ENCODE results near the gene YTHDC1.

YTHDC1 gene

GRCh38 chr4:68287704-68288392 lies 62.0 kb downstream of the YTHDC1 start:
- DNase-seq, result no peak

- DNase-seq, result no peak
Observed at GRCh38 chr4:68283714-68284113, 66.2 kb downstream of the YTHDC1 start.

- DNase-seq, result no peak
Observed at GRCh38 chr4:68283095-68283494, 66.8 kb downstream of the YTHDC1 start.

- DNase-seq, result peak; percentile 5
Observed at GRCh38 chr4:68281796-68282740, 67.8 kb downstream of the YTHDC1 start.

DNA sequence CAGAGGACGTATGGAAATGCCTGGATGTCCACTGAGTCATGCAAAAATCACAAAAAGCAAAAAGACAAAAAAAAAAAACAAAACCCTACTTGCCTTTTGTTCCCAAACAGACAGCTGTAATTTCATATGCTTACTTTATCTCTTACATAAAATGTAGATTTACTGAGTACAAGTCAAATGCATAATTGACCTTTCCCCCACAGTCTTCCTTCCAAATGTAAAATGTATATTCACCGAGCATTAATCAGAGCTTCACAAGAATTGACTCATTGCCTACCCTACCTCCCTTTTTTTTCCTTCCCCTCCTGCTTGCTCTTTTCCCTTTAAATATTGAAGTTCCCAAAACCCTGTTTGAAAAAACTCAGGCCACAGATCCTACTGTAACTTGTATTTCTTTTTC lies 71.9 kb downstream of the YTHDC1 start:
- DNase-seq, result no peak

DNA sequence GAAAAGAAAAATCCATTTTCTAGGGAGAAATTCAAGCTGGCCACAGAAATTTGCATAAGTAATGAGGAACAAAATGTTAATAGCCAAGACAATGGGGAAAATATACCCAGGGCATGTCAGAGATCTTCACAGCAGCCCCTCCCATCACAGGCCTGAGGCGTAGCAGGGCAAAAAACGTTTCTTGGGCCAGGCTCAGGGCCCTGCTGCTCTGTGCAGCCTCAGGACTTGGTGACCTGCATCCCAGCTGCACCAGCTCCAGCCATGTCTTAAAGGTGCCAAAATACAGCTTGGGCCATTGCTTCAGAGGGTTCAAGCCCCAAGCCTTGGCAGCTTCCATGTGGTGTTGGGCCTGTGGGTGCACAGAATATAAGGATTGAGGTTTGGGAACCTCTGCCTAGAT lies 72.3 kb downstream of the YTHDC1 start:
- DNase-seq, result no peak

DNA sequence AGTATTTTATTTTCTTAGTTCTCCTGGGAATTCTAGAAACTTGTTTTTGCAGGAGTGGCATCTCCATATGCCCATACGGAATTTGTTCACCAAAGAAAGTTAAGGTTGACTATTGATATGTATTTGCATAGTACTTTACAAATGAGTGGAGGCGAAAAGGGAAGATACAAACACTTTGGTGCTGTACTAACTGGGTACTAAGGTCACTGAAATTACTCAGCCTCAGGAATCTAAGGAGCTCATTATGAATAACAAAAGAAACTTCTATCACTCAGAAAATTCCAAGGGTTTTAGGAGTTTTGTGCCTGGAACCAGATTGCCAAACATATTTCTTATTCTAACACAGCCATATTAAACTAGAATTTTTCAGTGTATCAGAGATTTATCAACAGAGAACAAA lies 77.0 kb downstream of the YTHDC1 start:
- DNase-seq, result no peak

DNA sequence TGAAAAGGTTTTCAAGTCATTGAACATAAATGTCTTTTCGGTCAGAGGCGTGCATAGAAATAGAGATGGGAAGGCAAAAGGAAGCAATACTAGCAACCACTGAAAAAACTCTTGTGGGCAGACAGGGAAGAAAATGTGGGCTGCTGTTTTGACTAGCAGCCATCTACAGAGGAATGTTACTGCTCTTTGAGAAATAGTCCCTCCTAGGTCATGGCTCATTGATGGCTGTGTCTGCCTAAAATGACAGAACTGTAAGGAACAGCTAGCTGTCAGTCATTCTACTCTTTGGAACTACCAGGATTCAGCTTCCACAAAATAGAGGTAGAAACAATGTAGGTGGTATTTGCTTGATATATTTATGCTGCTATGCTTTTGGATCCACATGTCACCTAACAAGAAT lies 77.5 kb downstream of the YTHDC1 start:
- DNase-seq, result no peak

DNA sequence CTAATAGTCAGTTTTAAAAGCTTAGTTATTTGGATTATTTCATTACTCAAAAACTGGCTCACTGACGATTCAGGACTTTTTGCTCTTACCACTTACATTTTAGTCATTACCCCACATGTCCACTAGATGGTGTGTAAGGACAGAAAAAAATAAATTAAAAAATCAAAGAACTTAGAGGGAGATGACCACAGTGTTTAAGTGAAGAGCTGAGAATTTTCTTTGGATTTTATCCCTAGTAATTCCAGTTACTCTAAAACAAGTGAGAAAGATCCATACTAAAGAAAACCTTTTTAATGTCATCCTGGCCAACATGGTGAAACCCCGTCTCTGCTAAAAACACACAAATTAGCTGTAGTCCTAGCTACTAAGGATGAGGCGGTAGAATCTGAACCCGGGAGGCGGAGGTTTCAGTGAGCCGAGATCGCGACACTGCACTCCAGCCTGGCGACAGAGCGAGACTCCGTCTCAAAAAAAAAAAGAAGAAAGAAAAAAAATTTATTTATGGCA lies 78.0 kb downstream of the YTHDC1 start:
- DNase-seq, result peak; percentile 59

GRCh38 chr4:68267433-68267944 lies 82.4 kb downstream of the YTHDC1 start:
- DNase-seq, result no peak

DNA sequence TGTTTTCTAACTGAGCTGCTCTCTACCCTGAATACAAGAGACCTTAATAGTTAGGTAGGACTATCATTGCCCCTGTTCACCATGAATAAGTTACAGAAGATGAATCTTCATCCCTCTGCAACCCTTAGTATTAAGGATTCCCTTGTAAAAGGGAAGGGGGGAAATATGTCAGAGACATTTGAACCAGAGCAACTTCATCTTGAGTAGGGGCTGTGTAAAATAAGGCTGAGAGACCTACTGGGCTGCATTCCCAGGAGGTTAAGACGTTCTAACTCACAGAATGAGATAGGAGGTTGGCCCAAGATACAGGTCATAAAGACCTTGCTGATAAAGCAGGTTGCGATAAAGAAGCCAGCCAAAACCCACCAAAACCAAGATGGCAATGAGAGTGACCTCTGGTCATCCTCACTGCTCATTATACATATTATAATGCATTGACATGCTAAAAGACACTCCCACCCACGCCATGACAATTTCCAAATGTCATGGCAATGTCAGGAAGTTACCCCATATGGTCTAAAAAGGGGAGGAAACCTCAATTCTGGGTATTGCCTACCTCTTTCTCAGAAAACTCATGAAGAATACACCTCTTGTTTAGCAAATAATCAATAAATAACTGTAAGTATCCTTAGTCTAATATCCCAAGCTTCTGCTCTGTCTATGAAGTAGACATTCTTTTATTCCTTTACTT lies 84.9 kb downstream of the YTHDC1 start:
- DNase-seq, result no peak

Data from NCI-H146 (cell line).